Liver (tissue), 3 donors: ENCODE results near the gene ZNF808.

Experiments used
- EGR1 ChIP-seq, 2 donors: IDR thresholded peaks; 2 replicates each; pipeline ENCODE4 v1.6.1; 2016 to 2018; ENCODE audit warnings: antibody characterized with exemption in 2 of 2, low read depth in 2 of 2
- JUND ChIP-seq, 2 donors: IDR thresholded peaks; 2 replicates each; pipeline ENCODE4 v1.6.1; 2016; ENCODE audit warnings: antibody characterized with exemption in 2 of 2
- REST ChIP-seq: IDR thresholded peaks from 2 replicates; pipeline ENCODE4 v1.6.1; 2016; ENCODE audit warnings: antibody characterized with exemption, mild to moderate bottlenecking
- TAF1 ChIP-seq: conservative IDR thresholded peaks from 2 replicates; pipeline ENCODE4 v1.6.1; 2016; ENCODE audit warnings: antibody characterized with exemption, mild to moderate bottlenecking
- TF ChIP-seq, protein P1 (sequence below): fragments of 150-350 bp; IDR thresholded peaks from 2 replicates; pipeline ENCODE4 v1.5.1; 2017; ENCODE audit warnings: improper control_type of control experiment, low read depth, low read length; ENCODE audit not compliant: missing input control
- donor health status: healthy.
- donor health status: healthy.

- TF ChIP-seq EGR1 (IDR thresholded peaks at IDR 0.05; ENCODE audit: low read depth in 2 of 2) = no peak
- no peak for TF ChIP-seq TAF1
- TF ChIP-seq, protein P1, sequence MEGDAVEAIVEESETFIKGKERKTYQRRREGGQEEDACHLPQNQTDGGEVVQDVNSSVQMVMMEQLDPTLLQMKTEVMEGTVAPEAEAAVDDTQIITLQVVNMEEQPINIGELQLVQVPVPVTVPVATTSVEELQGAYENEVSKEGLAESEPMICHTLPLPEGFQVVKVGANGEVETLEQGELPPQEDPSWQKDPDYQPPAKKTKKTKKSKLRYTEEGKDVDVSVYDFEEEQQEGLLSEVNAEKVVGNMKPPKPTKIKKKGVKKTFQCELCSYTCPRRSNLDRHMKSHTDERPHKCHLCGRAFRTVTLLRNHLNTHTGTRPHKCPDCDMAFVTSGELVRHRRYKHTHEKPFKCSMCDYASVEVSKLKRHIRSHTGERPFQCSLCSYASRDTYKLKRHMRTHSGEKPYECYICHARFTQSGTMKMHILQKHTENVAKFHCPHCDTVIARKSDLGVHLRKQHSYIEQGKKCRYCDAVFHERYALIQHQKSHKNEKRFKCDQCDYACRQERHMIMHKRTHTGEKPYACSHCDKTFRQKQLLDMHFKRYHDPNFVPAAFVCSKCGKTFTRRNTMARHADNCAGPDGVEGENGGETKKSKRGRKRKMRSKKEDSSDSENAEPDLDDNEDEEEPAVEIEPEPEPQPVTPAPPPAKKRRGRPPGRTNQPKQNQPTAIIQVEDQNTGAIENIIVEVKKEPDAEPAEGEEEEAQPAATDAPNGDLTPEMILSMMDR = no peak
- TF ChIP-seq REST = no peak
- TF ChIP-seq JUND (IDR thresholded peaks at IDR 0.05) = no peak
These were observed 38.7 kb downstream of the ZNF808 start for GRCh38 chr19:52566121-52566520.
